Mucosa of rectum (tissue), 2 donors: ENCODE measurements around the gene DCDC2C.

Source experiments
- H3K27ac ChIP-seq, 2 donors: one replicate each; pipeline ENCODE4 v1.7.0; 2013; ENCODE audit warnings: inconsistent platforms in 2 of 2, low read depth in 2 of 2, low read length in 2 of 2
- H3K27me3 ChIP-seq, 2 donors: one replicate each; pipeline ENCODE4 v1.7.0; 2013; ENCODE audit warnings: low read length in 2 of 2; ENCODE audit not compliant: control insufficient read depth in 2 of 2, insufficient read depth in 2 of 2
- H3K36me3 ChIP-seq, 2 donors: one replicate each; pipeline ENCODE4 v1.7.0; 2013; ENCODE audit warnings: low read length in 2 of 2; ENCODE audit not compliant: control insufficient read depth in 2 of 2, insufficient read depth in 2 of 2
- H3K4me1 ChIP-seq, 2 donors: one replicate each; pipeline ENCODE4 v1.7.0; 2013; ENCODE audit warnings: low read length in 2 of 2, mild to moderate bottlenecking in 1 of 2; ENCODE audit not compliant: control insufficient read depth in 2 of 2, insufficient read depth in 2 of 2
- H3K4me3 ChIP-seq, 2 donors: one replicate each; pipeline ENCODE4 v1.7.0; 2013; ENCODE audit warnings: low read length in 2 of 2
- H3K9ac ChIP-seq, 2 donors: one replicate each; pipeline ENCODE4 v1.7.0; 2013; ENCODE audit warnings: low read length in 2 of 2, low read depth in 1 of 2, mild to moderate bottlenecking in 1 of 2
- H3K9me3 ChIP-seq, 2 donors: one replicate each; pipeline ENCODE4 v1.7.0; 2013; ENCODE audit warnings: low read length in 2 of 2; ENCODE audit not compliant: control insufficient read depth in 2 of 2
- donor health status: healthy.
- donor health status: Normal muscosa, but diverticular disease.

DCDC2C gene

DNA sequence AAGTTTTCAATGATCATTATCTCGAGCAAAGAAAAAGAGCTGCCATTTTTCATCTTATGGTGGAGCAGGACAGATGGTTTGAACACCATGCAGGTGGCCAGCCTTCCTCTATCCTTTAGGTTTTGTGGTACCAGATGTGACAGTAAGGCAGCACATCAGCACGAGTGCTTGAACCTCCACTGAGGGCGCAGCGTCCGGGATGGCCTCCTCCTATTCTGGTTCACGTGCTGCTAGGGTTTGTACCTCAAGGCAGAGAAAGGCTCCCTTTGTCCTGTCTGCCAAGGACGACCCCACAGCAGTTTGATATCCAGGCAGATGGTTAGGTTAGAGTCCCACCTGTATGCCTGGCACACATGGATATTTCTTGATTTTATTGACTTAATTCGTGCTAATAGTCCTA, 50.2 kb downstream of the DCDC2C start:
- H3K4me3 ChIP-seq, result no peak overlapping the region
- peaks cover 0 to 4% of the 10 kb centered on the region in 2 donors for H3K9me3 ChIP-seq
- no peaks in the 10 kb centered on the region for H3K36me3 ChIP-seq
- no peak overlapping the region for H3K27ac ChIP-seq
- H3K4me1 ChIP-seq, result no peaks in the 10 kb centered on the region
- no peak overlapping the region for H3K9ac ChIP-seq
- H3K27me3 ChIP-seq, result no peaks in the 10 kb centered on the region

DNA sequence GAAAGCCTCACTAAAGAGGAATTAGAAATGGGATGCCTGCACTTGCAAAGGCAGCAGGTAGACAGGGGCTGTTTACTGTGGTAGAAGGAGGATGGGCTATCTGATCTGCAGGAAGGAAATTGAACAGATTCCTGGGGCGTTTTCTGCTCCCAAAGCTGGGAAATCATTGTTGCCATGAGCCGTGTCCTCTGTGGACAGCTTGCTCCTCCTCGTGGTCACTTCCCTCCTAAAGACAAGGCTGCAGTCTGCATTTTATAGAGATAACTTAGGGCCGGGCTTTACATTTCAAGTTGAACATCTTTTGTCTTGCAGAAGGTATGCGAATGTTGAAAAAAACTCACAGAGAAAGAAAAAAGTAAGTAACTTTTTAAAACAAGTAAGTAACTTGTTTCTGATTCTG, 50.9 kb downstream of the DCDC2C start:
- H3K27ac ChIP-seq, result no peak overlapping the region
- H3K9me3 ChIP-seq, result peaks cover 0 to 4% of the 10 kb centered on the region in 2 donors
- no peak overlapping the region for H3K4me3 ChIP-seq
- no peaks in the 10 kb centered on the region for H3K27me3 ChIP-seq
- H3K36me3 ChIP-seq, result no peaks in the 10 kb centered on the region
- H3K9ac ChIP-seq, result no peak overlapping the region
- no peaks in the 10 kb centered on the region for H3K4me1 ChIP-seq

DNA sequence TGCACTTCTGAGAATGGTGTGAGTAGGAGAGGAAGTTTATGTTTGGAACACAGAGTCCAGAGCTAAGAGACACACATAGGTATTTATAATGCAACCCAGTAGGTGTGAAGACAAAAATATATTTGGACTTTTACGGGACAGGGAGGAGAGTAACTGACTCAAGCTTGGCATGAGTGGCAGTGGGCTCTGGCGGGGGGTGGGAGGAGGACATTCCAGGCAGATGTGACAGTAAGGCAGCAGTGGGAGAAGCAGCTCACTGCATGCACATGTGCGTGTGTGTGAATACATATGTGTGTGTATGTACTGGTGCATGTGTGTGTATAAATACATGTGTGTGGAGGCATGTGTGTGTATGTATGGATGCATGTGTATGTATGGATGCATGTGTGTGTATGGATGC, 51.4 kb downstream of the DCDC2C start:
- H3K9me3 ChIP-seq, result peaks cover 0 to 4% of the 10 kb centered on the region in 2 donors
- H3K27me3 ChIP-seq, result no peaks in the 10 kb centered on the region
- H3K27ac ChIP-seq, result no peak overlapping the region
- H3K4me3 ChIP-seq, result no peak overlapping the region
- H3K9ac ChIP-seq, result no peak overlapping the region
- no peaks in the 10 kb centered on the region for H3K36me3 ChIP-seq
- no peaks in the 10 kb centered on the region for H3K4me1 ChIP-seq

DNA sequence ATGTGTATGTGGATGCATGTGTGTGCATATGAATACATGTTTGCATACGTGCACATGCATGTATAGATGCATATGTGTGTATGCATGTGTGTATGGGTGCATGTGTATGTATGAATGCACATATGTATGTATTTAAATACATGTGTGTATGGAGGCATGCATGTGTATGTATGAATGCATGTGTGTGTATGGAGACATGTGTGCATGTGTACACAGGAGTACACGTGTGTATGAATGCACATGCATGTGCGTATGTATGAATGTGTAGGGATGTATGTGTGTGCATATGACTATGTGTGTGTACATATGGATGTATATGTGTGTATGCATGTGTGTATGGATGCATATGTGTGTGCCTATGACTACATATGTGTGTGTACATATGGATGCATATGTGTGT, 51.9 kb downstream of the DCDC2C start:
- Histone ChIP-seq H3K4me3 (no peak overlapping the region), H3K9ac (no peak overlapping the region), H3K27ac (no peak overlapping the region), H3K9me3 (peaks cover 0 to 4% of the 10 kb centered on the region in 2 donors), H3K36me3 (no peaks in the 10 kb centered on the region), H3K4me1 (no peaks in the 10 kb centered on the region), H3K27me3 (no peaks in the 10 kb centered on the region)

DNA sequence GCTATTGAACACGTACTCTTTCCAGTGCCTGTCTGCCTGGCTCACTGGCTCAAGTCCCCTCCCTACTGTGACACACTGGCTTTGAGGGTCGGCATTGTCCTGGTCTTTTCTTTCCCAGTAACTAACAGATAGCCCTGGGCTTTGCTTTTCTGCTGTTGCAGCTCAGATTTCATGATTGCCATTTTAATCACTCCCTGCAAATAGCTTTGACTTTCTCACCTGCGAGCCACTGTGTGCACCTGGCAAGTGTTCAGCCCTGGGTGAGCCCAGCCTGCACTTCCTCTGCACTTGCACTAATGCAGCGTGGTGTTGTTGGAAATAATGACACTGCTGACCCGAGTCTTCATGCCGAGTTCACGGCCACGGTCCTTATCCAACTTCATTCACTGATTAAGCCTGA, 52.9 kb downstream of the DCDC2C start:
- Histone ChIP-seq H3K4me3 (no peak overlapping the region), H3K36me3 (no peaks in the 10 kb centered on the region)

DNA sequence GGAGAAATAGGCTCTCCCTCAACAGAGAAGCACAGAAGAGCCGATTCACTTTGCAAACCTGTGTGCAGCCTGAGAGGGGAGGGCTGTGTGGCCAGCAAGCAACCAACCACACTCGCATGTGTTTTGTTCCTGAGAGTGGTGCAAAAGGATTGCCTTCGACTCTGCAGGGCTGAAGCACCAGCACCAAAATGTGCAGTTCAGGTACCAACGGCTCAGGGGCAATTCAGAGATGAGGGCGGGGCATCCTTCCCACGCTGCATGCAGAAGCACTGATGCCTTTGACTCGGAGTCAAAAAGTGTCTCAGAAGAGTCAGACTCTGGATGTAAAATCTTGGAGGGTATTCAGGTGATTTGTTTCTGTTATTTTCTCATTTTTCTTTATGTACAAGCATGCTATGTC, 55.5 kb downstream of the DCDC2C start:
- Histone ChIP-seq H3K4me1 (no peaks in the 10 kb centered on the region), H3K27me3 (no peaks in the 10 kb centered on the region), H3K9ac (no peak overlapping the region), H3K36me3 (no peaks in the 10 kb centered on the region), H3K4me3 (no peak overlapping the region), H3K27ac (no peak overlapping the region), H3K9me3 (peaks cover 0 to 4% of the 10 kb centered on the region in 2 donors)

More for the DNA sequence above, 52.9 kb downstream of the DCDC2C start:
- Histone ChIP-seq H3K9ac (no peak overlapping the region), H3K27me3 (no peaks in the 10 kb centered on the region), H3K9me3 (peaks cover 0 to 4% of the 10 kb centered on the region in 2 donors), H3K27ac (no peak overlapping the region), H3K4me1 (no peaks in the 10 kb centered on the region)

DNA sequence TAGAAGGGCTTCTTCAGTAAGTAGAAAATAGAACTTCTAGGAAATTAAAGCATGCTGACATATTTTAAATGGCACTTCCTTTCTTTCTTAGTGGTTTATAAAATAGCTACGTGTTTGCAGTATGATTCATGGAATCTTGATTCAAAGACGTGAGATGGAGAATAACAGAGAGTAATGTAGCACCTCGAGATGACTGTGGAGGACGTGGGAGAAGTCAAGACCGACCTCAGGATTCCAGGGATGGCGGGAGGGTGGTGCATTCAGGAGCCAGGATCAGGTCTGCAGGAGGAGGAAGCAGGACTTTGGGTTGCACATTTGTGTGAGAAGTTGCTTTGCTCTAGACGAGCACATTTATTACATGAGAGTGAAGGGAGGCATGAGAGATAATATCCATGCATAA, 56.0 kb downstream of the DCDC2C start:
- H3K27ac ChIP-seq, result no peak overlapping the region
- no peak overlapping the region for H3K4me3 ChIP-seq
- H3K27me3 ChIP-seq, result no peaks in the 10 kb centered on the region
- H3K4me1 ChIP-seq, result no peaks in the 10 kb centered on the region
- peaks cover 0 to 4% of the 10 kb centered on the region in 2 donors for H3K9me3 ChIP-seq
- H3K9ac ChIP-seq, result no peak overlapping the region
- H3K36me3 ChIP-seq, result no peaks in the 10 kb centered on the region

DNA sequence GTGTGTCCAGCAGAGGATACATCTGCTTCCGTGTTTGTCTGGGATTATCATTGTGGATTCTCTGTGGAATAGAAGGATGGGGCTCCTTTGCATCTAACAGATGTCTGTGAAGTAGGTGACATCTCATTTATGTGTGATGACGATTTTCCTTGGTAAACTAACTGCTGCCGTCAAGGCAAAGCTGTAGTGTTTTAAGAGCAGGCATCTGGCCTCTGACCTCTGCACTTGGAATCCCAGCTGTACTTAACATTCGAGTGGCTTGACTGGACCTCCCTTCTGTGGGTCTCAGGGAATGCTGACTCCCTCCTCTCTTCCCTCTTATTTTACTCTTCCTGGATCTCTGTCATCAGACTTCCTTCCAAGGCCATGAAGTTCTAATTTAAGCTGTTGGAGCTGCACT, 56.4 kb downstream of the DCDC2C start:
- no peaks in the 10 kb centered on the region for H3K36me3 ChIP-seq
- peaks cover 0 to 4% of the 10 kb centered on the region in 2 donors for H3K9me3 ChIP-seq
- no peak overlapping the region for H3K27ac ChIP-seq
- no peaks in the 10 kb centered on the region for H3K4me1 ChIP-seq
- H3K27me3 ChIP-seq, result no peaks in the 10 kb centered on the region
- H3K9ac ChIP-seq, result no peak overlapping the region
- H3K4me3 ChIP-seq, result no peak overlapping the region

DNA sequence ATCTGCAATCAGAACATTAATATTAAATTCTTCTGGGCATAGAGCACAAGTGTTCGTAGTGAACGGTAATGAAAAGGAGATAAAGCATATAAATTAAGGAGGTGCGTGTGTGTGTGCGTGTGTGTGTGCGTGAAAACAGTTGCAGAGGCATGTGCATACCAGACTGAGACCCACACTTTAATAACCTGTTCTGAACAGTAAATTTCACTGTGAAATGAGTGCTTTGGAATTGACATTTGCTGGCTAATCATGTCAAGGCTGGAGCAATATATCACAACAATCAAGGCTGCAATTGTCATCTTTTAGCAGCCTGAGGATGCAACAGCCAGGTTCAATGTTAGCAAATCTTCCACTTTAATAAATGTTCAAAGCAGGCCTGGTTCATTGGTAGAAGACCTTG, 57.9 kb downstream of the DCDC2C start:
- Histone ChIP-seq H3K36me3 (no peaks in the 10 kb centered on the region), H3K4me3 (no peak overlapping the region), H3K9me3 (no peaks in the 10 kb centered on the region), H3K4me1 (no peaks in the 10 kb centered on the region), H3K27me3 (no peaks in the 10 kb centered on the region), H3K9ac (no peak overlapping the region), H3K27ac (no peak overlapping the region)

DNA sequence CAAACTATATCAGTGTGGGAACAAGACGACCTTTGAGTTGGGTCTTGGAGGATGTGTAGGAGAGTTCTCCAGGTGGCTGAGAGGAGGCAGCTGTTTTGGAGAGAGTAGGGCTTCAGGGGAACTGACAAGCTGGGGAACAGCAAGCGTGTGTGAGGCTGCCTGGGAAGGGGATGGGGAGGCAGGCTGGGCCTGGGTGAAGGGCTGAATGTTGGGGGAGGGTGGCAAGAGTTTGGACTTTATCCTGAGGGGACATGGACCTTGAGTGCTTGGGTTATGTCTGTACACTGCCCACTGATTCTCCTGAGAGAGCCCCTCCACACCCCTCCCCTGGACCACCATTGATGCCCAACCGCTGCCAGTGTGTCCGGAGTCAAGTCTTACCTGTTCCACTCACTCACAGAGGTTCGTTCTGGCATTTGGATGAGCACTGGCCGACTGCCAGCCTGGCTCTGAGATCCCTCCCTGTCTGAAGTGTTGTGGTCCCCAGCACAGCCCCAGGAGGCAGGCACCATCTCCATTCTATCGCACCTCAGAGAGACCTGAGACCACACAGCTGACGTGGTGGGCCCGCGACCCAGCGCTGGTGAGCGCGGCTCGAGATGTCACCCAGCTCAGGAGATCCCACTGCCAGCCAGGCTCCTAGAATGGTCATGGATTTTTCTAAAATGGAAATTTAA, 59.5 kb downstream of the DCDC2C start:
- H3K4me1 ChIP-seq, result no peaks in the 10 kb centered on the region
- no peaks in the 10 kb centered on the region for H3K27me3 ChIP-seq
- H3K36me3 ChIP-seq, result no peaks in the 10 kb centered on the region
- no peaks in the 10 kb centered on the region for H3K9me3 ChIP-seq
- H3K9ac ChIP-seq, result no peak overlapping the region
- H3K27ac ChIP-seq, result no peak overlapping the region
- no peak overlapping the region for H3K4me3 ChIP-seq

DNA sequence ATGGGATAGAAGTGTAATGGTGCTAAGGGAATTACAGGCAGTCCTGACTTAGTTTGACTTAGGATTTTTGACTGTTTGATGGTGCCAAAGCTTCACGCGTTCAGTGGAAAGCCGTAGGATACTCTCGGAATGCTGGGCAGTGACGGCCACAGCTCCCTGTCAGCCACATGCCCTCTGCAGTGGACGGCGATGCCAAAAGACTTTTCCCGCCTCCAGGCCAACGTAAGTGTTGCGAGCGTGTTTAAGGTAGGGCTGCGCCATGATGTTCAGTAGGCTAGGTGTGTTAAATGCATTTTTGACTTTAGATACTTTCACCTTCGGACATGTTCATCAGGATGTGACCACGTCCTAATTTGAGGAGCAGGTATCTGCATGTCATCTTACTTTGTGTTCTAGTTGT, 63.4 kb downstream of the DCDC2C start:
- no peak overlapping the region for H3K9ac ChIP-seq
- H3K27me3 ChIP-seq, result no peaks in the 10 kb centered on the region
- H3K4me3 ChIP-seq, result no peak overlapping the region
- H3K9me3 ChIP-seq, result no peaks in the 10 kb centered on the region
- H3K4me1 ChIP-seq, result no peaks in the 10 kb centered on the region
- no peaks in the 10 kb centered on the region for H3K36me3 ChIP-seq
- H3K27ac ChIP-seq, result no peak overlapping the region
